Loucy (cell line): ENCODE measurements around the gene SRPK3.

Experiments
- H2AFZ ChIP-seq: fragments of 200-600 bp; sonication (generic); 2 replicates; pipeline ENCODE4 v1.6.0; 2016; ENCODE audit warnings: antibody characterized with exemption, mild to moderate bottlenecking, low read length, moderate library complexity
- H3F3A ChIP-seq: fragments of 200-600 bp; 2 replicates; pipeline ENCODE4 v1.6.0; 2016; ENCODE audit warnings: antibody characterized with exemption, low read depth, mild to moderate bottlenecking
- H3K27me3 ChIP-seq: fragments of 200-600 bp; sonication (generic); 2 replicates; pipeline ENCODE4 v1.6.1; 2014; ENCODE audit warnings: low read length, mild to moderate bottlenecking; ENCODE audit not compliant: insufficient read depth, poor library complexity, severe bottlenecking
- H3K36me3 ChIP-seq: fragments of 200-600 bp; sonication (generic); 2 replicates; pipeline ENCODE4 v1.6.1; 2016; ENCODE audit warnings: low read length; ENCODE audit not compliant: insufficient read depth
- H3K4me1 ChIP-seq: fragments of 200-600 bp; sonication (generic); 2 replicates; pipeline ENCODE4 v1.5.1; 2014; ENCODE audit warnings: low read length, mild to moderate bottlenecking; ENCODE audit not compliant: insufficient read depth, poor library complexity, severe bottlenecking
- H3K4me2 ChIP-seq: fragments of 200-600 bp; sonication (generic); 2 replicates; pipeline ENCODE4 v1.6.0; 2014; ENCODE audit warnings: antibody characterized with exemption, low read length, low read depth, mild to moderate bottlenecking; ENCODE audit not compliant: poor library complexity, severe bottlenecking
- H3K4me3 ChIP-seq: fragments of 200-600 bp; sonication (generic); 2 replicates; pipeline ENCODE4 v1.5.1; 2014; ENCODE audit warnings: low read length, mild to moderate bottlenecking, mixed read lengths; ENCODE audit not compliant: poor library complexity, severe bottlenecking
- H3K79me2 ChIP-seq: fragments of 200-600 bp; sonication (generic); 2 replicates; pipeline ENCODE4 v1.6.1; 2014; ENCODE audit warnings: low read length; ENCODE audit not compliant: insufficient read depth
- H3K9ac ChIP-seq: fragments of 200-600 bp; sonication (generic); 2 replicates; pipeline ENCODE4 v1.6.0; 2014; ENCODE audit warnings: mild to moderate bottlenecking, low read depth, low read length, moderate library complexity; ENCODE audit not compliant: poor library complexity, severe bottlenecking
- H3K9me2 ChIP-seq: fragments of 200-600 bp; sonication (generic); replicated peaks from 2 replicates; pipeline ENCODE4 v1.6.1; 2016; ENCODE audit warnings: low read depth, low read length, mixed read lengths
- H3K9me3 ChIP-seq: fragments of 200-600 bp; sonication (generic); 2 replicates; pipeline ENCODE4 v1.6.1; 2014; ENCODE audit warnings: mild to moderate bottlenecking, antibody characterized with exemption, low read length, low read depth; ENCODE audit not compliant: insufficient read depth
- H4K20me1 ChIP-seq: fragments of 200-600 bp; sonication (generic); 2 replicates; pipeline ENCODE4 v1.6.0; 2014; ENCODE audit warnings: antibody characterized with exemption, low read length, mild to moderate bottlenecking; ENCODE audit not compliant: insufficient read depth, poor library complexity, severe bottlenecking
- EZH2phosphoT487 ChIP-seq: fragments of 200-600 bp; IDR thresholded peaks from 2 replicates; pipeline ENCODE4 v1.6.1; 2018; ENCODE audit warnings: antibody characterized with exemption, mild to moderate bottlenecking, moderate library complexity, borderline replicate concordance
- TF ChIP-seq, protein P1 (sequence below): fragments of 200-600 bp; sonication (generic); conservative IDR thresholded peaks from 2 replicates; pipeline ENCODE4 v1.5.1; 2014; ENCODE audit warnings: mild to moderate bottlenecking, antibody characterized with exemption, low read length

Gene SRPK3

DNA sequence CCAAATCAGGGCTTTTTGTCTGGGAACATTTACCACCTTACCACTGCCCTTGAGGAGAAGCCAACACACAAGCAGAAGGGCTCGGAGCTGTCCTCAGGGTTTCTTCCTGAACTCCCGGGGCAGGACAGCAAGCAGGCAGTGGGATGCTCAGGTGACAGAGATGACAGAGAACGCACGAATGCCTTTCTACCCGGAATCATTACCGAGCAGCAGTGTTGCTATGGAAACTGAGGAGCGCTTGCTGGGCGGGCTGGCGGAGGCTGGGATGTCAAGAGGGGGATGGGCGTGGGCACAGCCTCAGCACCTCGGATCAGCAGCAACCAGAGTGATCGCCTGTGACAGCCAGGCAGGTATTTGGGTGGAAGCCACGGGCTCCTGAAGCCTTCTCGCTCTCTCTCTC, 31.4 kb downstream of the SRPK3 start:
- Histone ChIP-seq H3K4me3 (no peak overlapping the region), H3K9ac (no peak overlapping the region), H3K9me3 (no peaks in the 10 kb centered on the region), H2AFZ (no peak overlapping the region), H3K79me2 (no peaks in the 10 kb centered on the region), H3K4me2 (no peak overlapping the region), H4K20me1 (no peaks in the 10 kb centered on the region), H3K36me3 (no peaks in the 10 kb centered on the region), H3K9me2 (no peaks in the 10 kb centered on the region), H3F3A (no peaks in the 10 kb centered on the region), H3K27me3 (no peaks in the 10 kb centered on the region), H3K4me1 (peaks cover 4% of the 10 kb centered on the region)
- TF ChIP-seq EZH2phosphoT487 = no peak
- TF ChIP-seq, protein P1, sequence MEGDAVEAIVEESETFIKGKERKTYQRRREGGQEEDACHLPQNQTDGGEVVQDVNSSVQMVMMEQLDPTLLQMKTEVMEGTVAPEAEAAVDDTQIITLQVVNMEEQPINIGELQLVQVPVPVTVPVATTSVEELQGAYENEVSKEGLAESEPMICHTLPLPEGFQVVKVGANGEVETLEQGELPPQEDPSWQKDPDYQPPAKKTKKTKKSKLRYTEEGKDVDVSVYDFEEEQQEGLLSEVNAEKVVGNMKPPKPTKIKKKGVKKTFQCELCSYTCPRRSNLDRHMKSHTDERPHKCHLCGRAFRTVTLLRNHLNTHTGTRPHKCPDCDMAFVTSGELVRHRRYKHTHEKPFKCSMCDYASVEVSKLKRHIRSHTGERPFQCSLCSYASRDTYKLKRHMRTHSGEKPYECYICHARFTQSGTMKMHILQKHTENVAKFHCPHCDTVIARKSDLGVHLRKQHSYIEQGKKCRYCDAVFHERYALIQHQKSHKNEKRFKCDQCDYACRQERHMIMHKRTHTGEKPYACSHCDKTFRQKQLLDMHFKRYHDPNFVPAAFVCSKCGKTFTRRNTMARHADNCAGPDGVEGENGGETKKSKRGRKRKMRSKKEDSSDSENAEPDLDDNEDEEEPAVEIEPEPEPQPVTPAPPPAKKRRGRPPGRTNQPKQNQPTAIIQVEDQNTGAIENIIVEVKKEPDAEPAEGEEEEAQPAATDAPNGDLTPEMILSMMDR = no peak

GRCh38 chrX:153813161-153813560, 32.3 kb downstream of the SRPK3 start:
- no peak overlapping the region for H3K4me3 ChIP-seq
- H3K9me3 ChIP-seq = no peaks in the 10 kb centered on the region
- no peaks in the 10 kb centered on the region for H3K27me3 ChIP-seq
- no peaks in the 10 kb centered on the region for H3F3A ChIP-seq
- H3K4me2 ChIP-seq = no peak overlapping the region
- H3K4me1 ChIP-seq = peaks cover 4% of the 10 kb centered on the region
- no peaks in the 10 kb centered on the region for H3K36me3 ChIP-seq
- no peaks in the 10 kb centered on the region for H3K9me2 ChIP-seq
- H3K9ac ChIP-seq = no peak overlapping the region
- TF ChIP-seq, protein P1 = no peak
- TF ChIP-seq EZH2phosphoT487 = no peak
- H2AFZ ChIP-seq = no peak overlapping the region
- H4K20me1 ChIP-seq = no peaks in the 10 kb centered on the region
- H3K79me2 ChIP-seq = no peaks in the 10 kb centered on the region

GRCh38 chrX:153814591-153815315, 33.9 kb downstream of the SRPK3 start:
- Histone ChIP-seq H3K9me3 (no peaks in the 10 kb centered on the region), H3K4me1 (peaks cover 4% of the 10 kb centered on the region), H3F3A (no peaks in the 10 kb centered on the region), H3K27me3 (no peaks in the 10 kb centered on the region), H3K4me2 (no peak overlapping the region), H3K79me2 (no peaks in the 10 kb centered on the region), H3K36me3 (no peaks in the 10 kb centered on the region), H3K9me2 (no peaks in the 10 kb centered on the region), H2AFZ (no peak overlapping the region), H3K9ac (no peak overlapping the region), H3K4me3 (no peak overlapping the region), H4K20me1 (no peaks in the 10 kb centered on the region)
- TF ChIP-seq, protein P1 = no peak
- TF ChIP-seq EZH2phosphoT487 = no peak
